CD4-positive, alpha-beta memory T cell (primary cell): Measurements from ENCODE around the gene MTCL3.

Experiments
- CTCF ChIA-PET: fragments of 350-600 bp; sonication (Branson Sonifier 250); formaldehyde crosslinking; loops from one replicate; lab custom pipeline; 2021; ENCODE audit warnings: inconsistent platforms; ENCODE audit not compliant: partially characterized antibody; lab: Charles Lee
- POLR2A ChIA-PET: fragments of 350-600 bp; sonication (Branson Sonifier 250); formaldehyde crosslinking; loops from one replicate; lab custom pipeline; 2021; ENCODE audit not compliant: partially characterized antibody; lab: Charles Lee
- DNase-seq, 5 donors: peaks; one replicate each; pipeline versions ENCODE4 v3.0.0 to v3.0.0-alpha.2; 2020 to 2022; ENCODE audit warnings: mixed read lengths in 1 of 5
- H3K27ac ChIP-seq: one replicate; pipeline ENCODE4 v1.7.0; 2013; ENCODE audit warnings: low read depth, low read length
- H3K27me3 ChIP-seq: 2 replicates; pipeline ENCODE4 v1.7.0; 2013; ENCODE audit warnings: mild to moderate bottlenecking, low read length, moderate library complexity; ENCODE audit not compliant: insufficient read depth
- H3K36me3 ChIP-seq: 2 replicates; pipeline ENCODE4 v1.7.0; 2013; ENCODE audit warnings: mild to moderate bottlenecking, low read length, moderate library complexity; ENCODE audit not compliant: insufficient read depth
- H3K4me1 ChIP-seq: 2 replicates; pipeline ENCODE4 v1.7.0; 2013; ENCODE audit warnings: mild to moderate bottlenecking, low read length, moderate library complexity; ENCODE audit not compliant: insufficient read depth
- H3K4me3 ChIP-seq, 2 donors: one replicate each; pipeline ENCODE4 v1.7.0; 2013; ENCODE audit warnings: low read length in 2 of 2, mild to moderate bottlenecking in 1 of 2
- H3K9me3 ChIP-seq, 2 donors: one replicate each; pipeline ENCODE4 v1.7.0; 2013; ENCODE audit warnings: low read length in 2 of 2, control low read depth in 1 of 2; ENCODE audit not compliant: control insufficient read depth in 1 of 2
- H3K27ac Mint-ChIP-seq, 7 donors: one replicate each; pipeline ENCODE4 v1.8.0; 2020 to 2021; ENCODE audit warnings: mixed read lengths in 7 of 7, mild to moderate bottlenecking in 6 of 7, inconsistent platforms in 3 of 7, moderate library complexity in 3 of 7
- H3K27me3 Mint-ChIP-seq, 2 donors: one replicate each; pipeline ENCODE4 v1.8.0; 2020 to 2021; ENCODE audit warnings: mixed read lengths in 2 of 2
- H3K36me3 Mint-ChIP-seq, 2 donors: one replicate each; pipeline ENCODE4 v1.8.0; 2020 to 2021; ENCODE audit warnings: mixed read lengths in 2 of 2, inconsistent platforms in 1 of 2, mild to moderate bottlenecking in 1 of 2
- H3K4me1 Mint-ChIP-seq, 4 donors: one replicate each; pipeline ENCODE4 v1.8.0; 2020 to 2021; ENCODE audit warnings: mixed read lengths in 4 of 4, mild to moderate bottlenecking in 1 of 4
- H3K4me3 Mint-ChIP-seq, 8 donors: one replicate each; pipeline ENCODE4 v1.8.0; 2020 to 2021; ENCODE audit warnings: mixed read lengths in 8 of 8, mild to moderate bottlenecking in 7 of 8, moderate library complexity in 6 of 8, inconsistent platforms in 3 of 8
- H3K9me3 Mint-ChIP-seq, 8 donors: one replicate each; pipeline ENCODE4 v1.8.0; 2020 to 2021; ENCODE audit warnings: mixed read lengths in 8 of 8, mild to moderate bottlenecking in 5 of 8, inconsistent platforms in 3 of 8, moderate library complexity in 1 of 8
- intact Hi-C: fragments of 100-400 bp; cut with micrococcal nuclease; formaldehyde crosslinking; loops from one replicate; pipeline ENCODE4 v1.15.1; 2023

MTCL3 gene

DNA sequence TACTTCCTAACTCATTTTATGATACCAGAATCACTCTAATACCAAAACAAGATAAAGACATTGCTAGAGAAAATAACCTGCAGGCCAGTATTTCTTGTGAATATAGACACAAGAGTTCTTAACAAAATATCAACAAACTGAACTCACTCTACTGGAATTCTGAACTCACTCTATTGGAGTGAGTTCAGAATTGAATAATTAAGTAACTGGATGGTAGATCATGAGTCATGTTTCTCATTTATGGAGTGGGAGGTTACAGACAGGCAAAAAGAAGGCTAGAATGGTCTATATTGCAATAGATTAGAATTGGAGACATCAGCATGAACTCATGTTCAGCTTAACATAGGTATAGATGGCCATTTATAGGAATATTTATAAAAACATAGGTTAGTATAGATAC, 31.3 kb upstream of the MTCL3 start:
- Histone ChIP-seq H3K36me3 (no peaks in the 10 kb centered on the region), H3K9me3 (no peaks in the 10 kb centered on the region), H3K4me3 (no peak overlapping the region), H3K27ac (no peak overlapping the region), H3K4me1 (no peaks in the 10 kb centered on the region), H3K27me3 (no peaks in the 10 kb centered on the region)
- ChIA-PET CTCF (interaction anchor here (1.1 kb wide), 1 partner anchor 34 kb away, joined by 3 read pairs; no protein-coding TSS in a partner anchor), POLR2A (no interaction called here)
- DNase-seq, result no peak
- peaks cover 4 to 6% of the 10 kb centered on the region in 2 donors for H3K27me3 Mint-ChIP-seq
- H3K9me3 Mint-ChIP-seq, result no peaks in the 10 kb centered on the region
- no peaks in the 10 kb centered on the region for H3K36me3 Mint-ChIP-seq
- H3K4me3 Mint-ChIP-seq, result no peak overlapping the region
- intact Hi-C loops, result loop anchor here (10.0 kb wide), 1 partner anchor 1824 kb away; no protein-coding TSS in a partner anchor
- no peaks in the 10 kb centered on the region for H3K4me1 Mint-ChIP-seq
- H3K27ac Mint-ChIP-seq, result no peak overlapping the region

DNA sequence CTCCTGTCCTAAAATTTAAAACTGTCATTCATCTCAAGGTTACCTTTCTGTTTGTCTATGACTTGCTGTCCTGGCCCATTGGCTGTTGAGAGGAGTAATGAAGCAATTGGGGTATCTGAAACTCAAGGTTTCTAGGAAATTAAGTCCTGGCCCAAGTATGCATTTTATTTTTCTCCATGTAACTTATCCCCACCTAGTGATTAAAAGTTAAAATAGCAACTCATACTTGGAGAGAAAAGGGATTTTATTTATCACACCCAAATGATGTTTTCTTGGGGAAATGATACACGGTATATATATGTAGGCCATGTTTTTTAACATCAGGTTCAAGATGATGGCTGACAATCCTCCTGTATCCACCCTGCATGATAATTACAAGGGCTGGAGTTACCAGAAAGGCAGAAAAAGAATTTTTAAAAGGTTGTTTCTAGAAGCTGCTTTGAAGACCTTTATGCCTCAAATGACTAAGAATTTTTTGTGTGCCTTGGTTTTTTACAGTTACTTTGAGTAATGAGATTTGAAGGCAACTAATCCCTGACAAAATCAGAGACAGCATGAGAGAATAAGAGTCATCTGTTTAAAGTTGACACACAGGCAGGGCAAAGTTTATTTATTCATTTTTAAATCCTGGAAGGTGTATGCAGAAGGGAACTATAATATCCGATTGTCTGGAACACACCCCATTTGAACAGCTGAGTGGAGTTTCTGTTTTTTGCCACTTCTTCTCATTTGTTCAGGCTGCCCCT, 28.9 kb upstream of the MTCL3 start:
- intact Hi-C loops, result no loop called here
- Histone ChIP-seq H3K9me3 (no peaks in the 10 kb centered on the region), H3K36me3 (no peaks in the 10 kb centered on the region), H3K4me3 (no peak overlapping the region), H3K27ac (no peak overlapping the region), H3K4me1 (no peaks in the 10 kb centered on the region), H3K27me3 (no peaks in the 10 kb centered on the region)
- Mint-ChIP-seq H3K9me3 (no peaks in the 10 kb centered on the region), H3K4me3 (no peak overlapping the region), H3K36me3 (no peaks in the 10 kb centered on the region), H3K4me1 (no peaks in the 10 kb centered on the region), H3K27me3 (peaks cover 6 to 7% of the 10 kb centered on the region in 2 donors), H3K27ac (no peak overlapping the region)
- DNase-seq, result no peak
- ChIA-PET CTCF (interaction anchor here (1.2 to 3.4 kb wide), 2 partner anchors 9 to 29 kb away, joined by 4 to 18 read pairs; partner anchors contain the start of gene MTCL3), POLR2A (no interaction called here)

DNA sequence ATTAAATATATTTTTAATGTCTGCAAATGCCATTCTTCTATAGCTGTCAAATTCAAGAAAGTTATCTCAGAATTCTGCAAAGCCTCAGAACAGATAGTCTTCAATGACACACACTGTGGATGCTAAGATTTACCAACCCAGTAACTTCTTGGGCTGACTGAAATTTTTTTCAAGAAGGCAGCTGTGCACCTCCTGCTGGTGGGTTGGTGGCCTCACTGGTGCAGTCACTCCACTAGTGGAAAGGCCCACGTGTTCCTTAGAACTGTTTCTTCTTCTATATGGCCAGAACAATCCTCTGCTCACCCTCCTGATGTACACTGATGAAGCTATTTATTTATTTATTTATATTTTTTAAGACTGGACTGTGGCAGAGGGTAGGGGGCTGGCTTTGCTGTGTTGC, 28.1 kb upstream of the MTCL3 start:
- H3K27ac Mint-ChIP-seq, result no peak overlapping the region
- Histone ChIP-seq H3K36me3 (no peaks in the 10 kb centered on the region), H3K4me3 (no peak overlapping the region), H3K27me3 (no peaks in the 10 kb centered on the region), H3K4me1 (no peaks in the 10 kb centered on the region), H3K9me3 (no peaks in the 10 kb centered on the region), H3K27ac (no peak overlapping the region)
- intact Hi-C loops, result no loop called here
- no peak overlapping the region for H3K4me3 Mint-ChIP-seq
- CTCF ChIA-PET, result interaction anchor here (1.0 to 3.4 kb wide), 2 partner anchors 8 to 31 kb away, joined by 3 to 18 read pairs; no protein-coding TSS in a partner anchor
- no peaks in the 10 kb centered on the region for H3K36me3 Mint-ChIP-seq
- POLR2A ChIA-PET, result no interaction called here
- DNase-seq, result peak in 1 of 5 donors; percentile 5
- H3K9me3 Mint-ChIP-seq, result no peaks in the 10 kb centered on the region
- H3K4me1 Mint-ChIP-seq, result no peaks in the 10 kb centered on the region
- peaks cover 5 to 6% of the 10 kb centered on the region in 2 donors for H3K27me3 Mint-ChIP-seq

DNA sequence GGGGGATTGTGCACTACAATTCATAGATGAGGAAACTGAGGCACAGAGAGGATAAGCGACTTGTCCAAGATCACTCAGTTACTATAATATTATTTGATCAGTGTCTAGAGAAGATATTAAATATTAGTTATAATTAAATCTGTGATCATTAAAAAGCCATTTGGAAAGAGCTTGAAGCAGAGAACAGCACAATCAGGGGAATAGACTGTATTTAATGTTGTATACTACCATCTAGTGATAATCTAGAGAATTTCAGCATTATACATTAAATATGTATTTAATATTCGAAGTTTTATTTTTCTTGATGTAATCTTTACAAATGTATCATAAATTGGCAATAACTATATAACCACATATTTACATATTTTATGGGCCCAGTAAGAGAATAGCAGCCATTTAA, 20.1 kb upstream of the MTCL3 start:
- H3K27ac ChIP-seq, result no peak overlapping the region
- H3K9me3 Mint-ChIP-seq, result no peaks in the 10 kb centered on the region
- H3K27me3 ChIP-seq, result no peaks in the 10 kb centered on the region
- intact Hi-C loops, result loop anchor here (1.0 kb wide), 4 partner anchors 23 to 1543 kb away; no protein-coding TSS in a partner anchor
- ChIA-PET CTCF (interaction anchor here (0.8 to 5.2 kb wide), 21 partner anchors 9 to 1544 kb away, joined by 3 to 59 read pairs (median 6); partner anchors contain the start of genes KIAA0408 and MTCL3), POLR2A (no interaction called here)
- H3K4me1 ChIP-seq, result no peaks in the 10 kb centered on the region
- no peaks in the 10 kb centered on the region for H3K36me3 ChIP-seq
- H3K9me3 ChIP-seq, result no peaks in the 10 kb centered on the region
- H3K4me3 ChIP-seq, result no peak overlapping the region
- no peak overlapping the region for H3K4me3 Mint-ChIP-seq
- H3K4me1 Mint-ChIP-seq, result no peaks in the 10 kb centered on the region
- peak in 4 of 5 donors; percentile 15 to 36 (median 22) for DNase-seq
- no peak overlapping the region for H3K27ac Mint-ChIP-seq
- no peaks in the 10 kb centered on the region for H3K36me3 Mint-ChIP-seq
- peaks cover 7 to 13% of the 10 kb centered on the region in 2 donors for H3K27me3 Mint-ChIP-seq

DNA sequence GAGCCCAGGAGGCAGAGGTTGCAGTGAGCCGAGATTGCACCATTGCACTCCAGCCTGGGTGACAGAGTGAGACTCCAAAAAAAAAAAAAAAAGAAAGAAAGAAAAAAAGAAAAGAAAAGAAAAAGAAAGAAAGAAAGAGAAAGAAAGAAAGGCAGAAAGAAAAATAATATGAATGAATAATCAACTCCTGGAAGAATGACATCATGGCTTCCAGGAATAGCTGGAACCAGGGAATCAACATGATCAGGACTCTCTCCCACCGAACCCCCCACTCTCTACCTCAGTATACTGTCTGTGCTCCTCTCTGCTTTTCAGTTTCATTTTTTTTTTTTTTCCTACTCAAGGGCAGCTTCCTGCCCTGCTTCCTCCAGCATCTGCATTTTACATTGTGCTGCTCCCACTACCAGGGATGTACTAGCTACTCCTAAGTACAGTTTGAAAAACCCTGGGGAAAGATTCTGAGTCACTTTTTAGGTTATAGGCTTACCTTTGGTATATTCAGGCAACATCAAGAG, 19.7 kb upstream of the MTCL3 start:
- H3K4me3 Mint-ChIP-seq, result no peak overlapping the region
- POLR2A ChIA-PET, result no interaction called here
- no peaks in the 10 kb centered on the region for H3K36me3 Mint-ChIP-seq
- DNase-seq, result no peak
- Histone ChIP-seq H3K4me1 (no peaks in the 10 kb centered on the region), H3K4me3 (no peak overlapping the region), H3K9me3 (no peaks in the 10 kb centered on the region), H3K27me3 (no peaks in the 10 kb centered on the region), H3K36me3 (no peaks in the 10 kb centered on the region), H3K27ac (no peak overlapping the region)
- CTCF ChIA-PET, result interaction anchor here (0.8 to 5.2 kb wide), 23 partner anchors 9 to 1543 kb away, joined by 3 to 59 read pairs (median 5); partner anchors contain the start of genes C6orf58, KIAA0408 and MTCL3
- no peaks in the 10 kb centered on the region for H3K4me1 Mint-ChIP-seq
- H3K9me3 Mint-ChIP-seq, result no peaks in the 10 kb centered on the region
- peaks cover 7 to 15% of the 10 kb centered on the region in 2 donors for H3K27me3 Mint-ChIP-seq
- intact Hi-C loops, result loop anchor here (1.0 kb wide), 4 partner anchors 23 to 1543 kb away; no protein-coding TSS in a partner anchor
- peak overlapping the region in 1 of 7 donors; percentile 2 for H3K27ac Mint-ChIP-seq

DNA sequence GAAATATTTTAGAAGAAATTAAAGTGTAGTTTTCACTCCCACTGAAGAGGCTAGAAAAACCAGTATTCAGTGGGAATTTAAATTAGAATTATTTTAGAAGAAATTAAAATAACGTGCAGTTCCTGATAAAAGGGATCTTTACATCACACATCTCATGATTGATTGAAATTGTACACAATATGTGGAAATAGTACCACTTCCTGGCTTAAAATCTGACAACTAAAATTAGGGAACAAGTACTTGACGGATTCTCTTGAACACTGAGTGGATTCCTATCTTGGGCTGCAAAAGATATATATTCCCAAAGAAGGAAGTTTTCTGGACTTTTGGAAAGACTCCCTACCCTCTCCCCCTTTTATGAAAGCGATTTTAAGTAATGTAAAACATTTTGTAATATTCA, 14.6 kb upstream of the MTCL3 start:
- Histone ChIP-seq H3K4me3 (no peak overlapping the region), H3K36me3 (no peaks in the 10 kb centered on the region), H3K27me3 (no peaks in the 10 kb centered on the region), H3K27ac (no peak overlapping the region), H3K4me1 (no peaks in the 10 kb centered on the region), H3K9me3 (no peaks in the 10 kb centered on the region)
- H3K27ac Mint-ChIP-seq, result no peak overlapping the region
- no peaks in the 10 kb centered on the region for H3K9me3 Mint-ChIP-seq
- CTCF ChIA-PET, result interaction anchor here (1.0 to 3.1 kb wide), 2 partner anchors 17 to 231 kb away, joined by 3 to 10 read pairs; no protein-coding TSS in a partner anchor
- H3K27me3 Mint-ChIP-seq, result peaks cover 11 to 15% of the 10 kb centered on the region in 2 donors
- no peak overlapping the region for H3K4me3 Mint-ChIP-seq
- intact Hi-C loops, result no loop called here
- H3K36me3 Mint-ChIP-seq, result no peaks in the 10 kb centered on the region
- POLR2A ChIA-PET, result no interaction called here
- H3K4me1 Mint-ChIP-seq, result no peaks in the 10 kb centered on the region
- DNase-seq, result no peak

DNA sequence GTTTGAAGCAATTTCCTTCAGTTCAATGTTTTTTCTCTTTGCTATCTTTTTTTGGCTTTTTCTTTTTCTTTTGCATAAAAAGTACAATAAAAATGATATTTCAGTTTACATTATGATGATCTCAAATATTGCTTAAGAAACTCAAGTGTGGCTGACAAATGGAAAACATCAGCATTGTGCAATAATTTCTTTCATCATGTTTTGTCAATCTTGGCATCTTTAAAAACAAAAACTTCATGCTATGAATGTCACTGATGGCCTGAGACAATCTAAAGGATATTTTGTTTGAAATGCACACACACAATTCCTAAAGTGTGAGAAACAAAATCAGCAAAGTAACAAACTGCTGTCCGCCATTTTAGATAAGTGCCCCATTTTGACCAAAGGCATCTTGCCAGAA, 13.9 kb upstream of the MTCL3 start:
- H3K36me3 Mint-ChIP-seq, result no peaks in the 10 kb centered on the region
- CTCF ChIA-PET, result no interaction called here

More for the DNA sequence above, 13.9 kb upstream of the MTCL3 start:
- intact Hi-C loops, result no loop called here
- Histone ChIP-seq H3K4me1 (no peaks in the 10 kb centered on the region), H3K27me3 (no peaks in the 10 kb centered on the region), H3K9me3 (no peaks in the 10 kb centered on the region), H3K4me3 (no peak overlapping the region), H3K27ac (no peak overlapping the region), H3K36me3 (no peaks in the 10 kb centered on the region)
- POLR2A ChIA-PET, result no interaction called here
- no peak overlapping the region for H3K27ac Mint-ChIP-seq
- no peaks in the 10 kb centered on the region for H3K9me3 Mint-ChIP-seq
- DNase-seq, result no peak
- H3K4me3 Mint-ChIP-seq, result no peak overlapping the region
- no peaks in the 10 kb centered on the region for H3K4me1 Mint-ChIP-seq
- H3K27me3 Mint-ChIP-seq, result peaks cover 10 to 15% of the 10 kb centered on the region in 2 donors
